ENCODE measurements around the gene CAMKV.
A peak's percentile ranks its signal among the peaks of the same experiment; 100 is the strongest.

The CAMKV gene

GRCh38 chr3:49901366-49902339, 31.9 kb upstream of the CAMKV start:
- TF ChIP-seq CTCF (IDR thresholded peaks at IDR 0.05; ENCODE audit: borderline replicate concordance, control extremely low read depth, extremely low read depth, insufficient read depth, missing control alignments) = no peak
- in situ Hi-C loops (cut with MboI; ENCODE audit: low sequenced_read_pairs, unreplicated experiment) = no loop called here
- DNase-seq (ENCODE audit: low spot score) = peak; percentile 70

GRCh38 chr3:49900491-49901153, 30.9 kb upstream of the CAMKV start:
- in situ Hi-C loops (cut with MboI; ENCODE audit: low sequenced_read_pairs, unreplicated experiment) = no loop called here
- TF ChIP-seq CTCF (IDR thresholded peaks at IDR 0.05; ENCODE audit: borderline replicate concordance, control extremely low read depth, extremely low read depth, insufficient read depth, missing control alignments) = no peak
- DNase-seq (ENCODE audit: low spot score) = no peak

- in situ Hi-C loops (cut with MboI; ENCODE audit: low sequenced_read_pairs, unreplicated experiment) = no loop called here
- DNase-seq (ENCODE audit: low spot score) = no peak
- no peak for TF ChIP-seq CTCF (IDR thresholded peaks at IDR 0.05; ENCODE audit: borderline replicate concordance, control extremely low read depth, extremely low read depth, insufficient read depth, missing control alignments)
Measured at GRCh38 chr3:49899815-49900214, 30.1 kb upstream of the CAMKV start.

- in situ Hi-C loops (cut with MboI; ENCODE audit: low sequenced_read_pairs, unreplicated experiment) = no loop called here
- no peak for DNase-seq (ENCODE audit: low spot score)
- no peak for TF ChIP-seq CTCF (IDR thresholded peaks at IDR 0.05; ENCODE audit: borderline replicate concordance, control extremely low read depth, extremely low read depth, insufficient read depth, missing control alignments)
Measured at GRCh38 chr3:49898991-49899390, 29.3 kb upstream of the CAMKV start.

- no peak for DNase-seq (ENCODE audit: low spot score)
- no peak for TF ChIP-seq CTCF (IDR thresholded peaks at IDR 0.05; ENCODE audit: borderline replicate concordance, control extremely low read depth, extremely low read depth, insufficient read depth, missing control alignments)
- in situ Hi-C loops (cut with MboI; ENCODE audit: low sequenced_read_pairs, unreplicated experiment) = no loop called here
Measured at GRCh38 chr3:49896345-49896744, 26.6 kb upstream of the CAMKV start.

GRCh38 chr3:49895791-49896190, 26.1 kb upstream of the CAMKV start:
- in situ Hi-C loops (cut with MboI; ENCODE audit: low sequenced_read_pairs, unreplicated experiment) = no loop called here
- no peak for DNase-seq (ENCODE audit: low spot score)
- TF ChIP-seq CTCF (IDR thresholded peaks at IDR 0.05; ENCODE audit: borderline replicate concordance, control extremely low read depth, extremely low read depth, insufficient read depth, missing control alignments) = no peak

Measured in GM13976 (cell line).